Fibroblast of mammary gland (primary cell): ENCODE data around the gene CORO2A.

Source experiments
- DNase-seq: peaks from one replicate; pipeline ENCODE4 v3.0.0-alpha.2; 2010; ENCODE audit warnings: low read depth
- H3K4me3 ChIP-seq: 2 replicates; pipeline ENCODE4 v1.5.1; 2011; ENCODE audit warnings: low read depth, mild to moderate bottlenecking, low read length, moderate library complexity; ENCODE audit not compliant: control insufficient read depth
- CTCF ChIP-seq: conservative IDR thresholded peaks from 2 replicates; pipeline ENCODE4 v1.5.1; 2011; ENCODE audit warnings: low read depth, low read length, inconsistent platforms; ENCODE audit not compliant: control insufficient read depth, insufficient read depth

The CORO2A gene

GRCh38 chr9:98207606-98208005, 15.2 kb upstream of the CORO2A start:
- H3K4me3 ChIP-seq = no peak overlapping the region
- no peak for TF ChIP-seq CTCF
- no peak for DNase-seq

GRCh38 chr9:98206754-98207153, 14.3 kb upstream of the CORO2A start:
- no peak for TF ChIP-seq CTCF
- no peak for DNase-seq
- no peak overlapping the region for H3K4me3 ChIP-seq

GRCh38 chr9:98204692-98205091, 12.3 kb upstream of the CORO2A start:
- no peak overlapping the region for H3K4me3 ChIP-seq
- no peak for DNase-seq
- no peak for TF ChIP-seq CTCF

- DNase-seq = no peak
- H3K4me3 ChIP-seq = no peak overlapping the region
- TF ChIP-seq CTCF = no peak
Observed at GRCh38 chr9:98203153-98203552, 10.7 kb upstream of the CORO2A start.

DNA sequence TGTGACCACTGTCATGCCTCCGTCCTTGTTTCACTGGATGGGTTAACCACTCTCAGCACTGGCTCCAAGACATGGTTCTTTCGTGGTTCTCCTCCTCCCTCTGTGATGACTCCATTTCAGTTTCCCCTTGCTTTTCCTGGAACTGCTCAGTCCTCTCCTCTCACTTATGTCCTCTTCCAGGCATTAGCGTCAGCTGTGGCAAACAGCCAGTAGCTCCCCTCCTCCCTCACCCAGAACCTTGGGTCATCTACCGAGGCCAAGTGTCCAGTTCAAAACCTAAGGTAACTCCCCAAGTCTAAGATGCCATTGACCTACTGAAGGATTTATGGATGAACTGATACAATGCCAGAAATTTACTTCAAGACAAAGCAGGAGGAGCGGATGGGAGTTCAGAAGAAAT, 9.8 kb upstream of the CORO2A start:
- TF ChIP-seq CTCF = no peak
- DNase-seq = no peak
- H3K4me3 ChIP-seq = no peak overlapping the region

DNA sequence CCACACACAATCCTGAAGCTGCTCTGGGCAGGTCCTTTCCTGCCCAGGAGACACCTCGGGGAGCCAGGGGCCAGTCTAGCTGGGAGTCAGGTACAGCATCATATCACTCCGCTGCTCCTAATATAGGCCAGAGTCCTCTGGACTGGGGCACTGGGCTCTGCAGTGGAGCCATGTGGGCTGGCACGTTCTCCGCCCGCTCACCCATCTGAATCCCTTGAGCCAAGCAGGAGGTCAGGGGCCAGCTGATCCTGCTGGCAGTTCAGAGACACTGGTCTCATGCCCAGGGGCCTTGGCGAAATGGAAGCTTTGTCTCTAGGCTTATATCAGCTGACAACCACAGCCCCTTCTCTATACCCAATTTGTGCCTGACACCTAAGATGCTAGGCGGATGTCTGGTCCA, 9.3 kb upstream of the CORO2A start:
- no peak overlapping the region for H3K4me3 ChIP-seq
- no peak for DNase-seq
- TF ChIP-seq CTCF = no peak

DNA sequence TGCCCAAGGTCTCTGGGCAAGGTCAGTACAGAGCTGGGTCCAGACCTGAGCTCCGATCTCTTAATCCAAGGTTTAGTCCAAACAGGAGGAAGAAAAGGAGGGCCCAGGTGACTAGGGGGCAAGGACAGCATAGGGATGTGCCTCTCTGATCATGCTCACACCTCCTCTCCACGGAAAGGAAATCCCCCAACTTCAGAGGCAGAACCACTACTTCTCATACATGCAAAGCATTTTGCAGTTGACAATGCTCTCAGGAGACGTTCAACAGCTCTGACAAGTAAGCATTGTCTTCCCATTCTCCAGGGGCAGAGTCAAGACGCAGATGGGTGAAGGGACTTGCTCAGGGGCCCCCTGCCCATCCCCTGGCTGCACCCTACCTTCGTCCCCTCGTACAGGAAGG, 8.7 kb upstream of the CORO2A start:
- no peak for DNase-seq
- no peak for TF ChIP-seq CTCF
- H3K4me3 ChIP-seq = no peak overlapping the region
